Measurements from ENCODE around the gene KCNJ12. TPM values are rescaled to one million over a fixed set of nuclear protein-coding genes. Genes with fewer than 3 reads are reported as not detected.
"Not testable (repeated sequence)": the region's sequence is repeated elsewhere in the genome, so short reads cannot be mapped to it uniquely, and the experiment has no call there.

Gene KCNJ12
- total RNA-seq, 1 donor = 1.7 TPM

DNA sequence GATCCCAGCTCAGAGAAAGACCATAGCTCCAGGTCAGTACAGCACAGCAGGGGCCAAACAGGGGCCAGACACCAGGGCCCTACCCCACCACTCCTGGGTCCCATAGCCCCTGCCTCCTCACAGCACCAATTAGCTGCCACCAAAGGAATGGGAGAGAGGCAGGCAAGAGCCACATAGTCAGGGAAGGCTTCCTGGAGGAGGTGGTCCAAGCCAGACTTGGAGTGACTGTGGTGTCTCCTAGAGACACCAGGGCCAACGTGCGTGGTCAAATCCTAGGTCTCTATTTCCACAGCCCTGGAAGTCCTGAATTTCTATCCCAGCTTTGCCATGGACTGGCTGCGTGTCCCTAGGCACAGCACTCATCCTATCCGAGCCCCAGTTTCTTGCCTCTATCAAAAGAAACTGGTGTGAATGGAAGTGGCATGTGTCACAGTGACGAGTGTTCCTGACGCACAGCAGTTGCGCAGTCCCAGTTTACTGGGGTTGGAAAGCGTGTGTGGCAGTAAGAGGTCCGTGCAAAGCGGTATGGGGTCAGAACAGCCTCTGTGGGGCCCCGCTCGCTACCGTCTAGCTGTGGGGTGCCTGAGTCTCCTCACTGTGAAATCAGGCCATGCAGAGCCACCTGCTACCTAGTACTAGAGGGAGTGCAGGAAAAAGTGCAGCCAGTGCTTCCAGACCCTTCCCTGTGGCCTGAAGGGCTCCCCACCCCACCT, 23.5 kb downstream of the KCNJ12 start:
- DNase-seq (ENCODE audit: low read depth) = no peak
- no peak overlapping the region for H3K4me3 ChIP-seq (ENCODE audit: low read depth, low read length)
- TF ChIP-seq, protein P1, sequence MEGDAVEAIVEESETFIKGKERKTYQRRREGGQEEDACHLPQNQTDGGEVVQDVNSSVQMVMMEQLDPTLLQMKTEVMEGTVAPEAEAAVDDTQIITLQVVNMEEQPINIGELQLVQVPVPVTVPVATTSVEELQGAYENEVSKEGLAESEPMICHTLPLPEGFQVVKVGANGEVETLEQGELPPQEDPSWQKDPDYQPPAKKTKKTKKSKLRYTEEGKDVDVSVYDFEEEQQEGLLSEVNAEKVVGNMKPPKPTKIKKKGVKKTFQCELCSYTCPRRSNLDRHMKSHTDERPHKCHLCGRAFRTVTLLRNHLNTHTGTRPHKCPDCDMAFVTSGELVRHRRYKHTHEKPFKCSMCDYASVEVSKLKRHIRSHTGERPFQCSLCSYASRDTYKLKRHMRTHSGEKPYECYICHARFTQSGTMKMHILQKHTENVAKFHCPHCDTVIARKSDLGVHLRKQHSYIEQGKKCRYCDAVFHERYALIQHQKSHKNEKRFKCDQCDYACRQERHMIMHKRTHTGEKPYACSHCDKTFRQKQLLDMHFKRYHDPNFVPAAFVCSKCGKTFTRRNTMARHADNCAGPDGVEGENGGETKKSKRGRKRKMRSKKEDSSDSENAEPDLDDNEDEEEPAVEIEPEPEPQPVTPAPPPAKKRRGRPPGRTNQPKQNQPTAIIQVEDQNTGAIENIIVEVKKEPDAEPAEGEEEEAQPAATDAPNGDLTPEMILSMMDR (IDR thresholded peaks at IDR 0.05; ENCODE audit: insufficient read depth, low read length) = no peak

DNA sequence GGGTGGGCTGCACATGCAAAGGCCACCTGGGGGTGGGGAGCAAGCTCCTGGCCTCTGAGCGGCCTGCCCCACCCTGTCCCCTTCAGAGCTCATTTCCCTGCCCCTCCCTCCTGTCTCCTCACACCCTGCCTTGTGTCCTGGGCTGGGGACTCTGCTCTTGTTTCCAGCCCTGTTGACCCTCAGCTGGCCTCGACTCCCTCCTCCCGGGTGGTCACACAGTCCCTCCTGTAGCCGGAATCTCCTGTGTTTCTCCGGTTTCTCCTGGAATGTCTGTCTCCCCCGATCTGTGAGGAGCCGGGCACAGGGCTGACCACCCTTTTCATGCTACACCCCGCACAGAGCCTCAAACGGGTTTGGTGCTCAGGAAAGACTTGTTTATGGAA, 24.0 kb downstream of the KCNJ12 start:
- not testable (repeated sequence) for DNase-seq (ENCODE audit: low read depth)

DNA sequence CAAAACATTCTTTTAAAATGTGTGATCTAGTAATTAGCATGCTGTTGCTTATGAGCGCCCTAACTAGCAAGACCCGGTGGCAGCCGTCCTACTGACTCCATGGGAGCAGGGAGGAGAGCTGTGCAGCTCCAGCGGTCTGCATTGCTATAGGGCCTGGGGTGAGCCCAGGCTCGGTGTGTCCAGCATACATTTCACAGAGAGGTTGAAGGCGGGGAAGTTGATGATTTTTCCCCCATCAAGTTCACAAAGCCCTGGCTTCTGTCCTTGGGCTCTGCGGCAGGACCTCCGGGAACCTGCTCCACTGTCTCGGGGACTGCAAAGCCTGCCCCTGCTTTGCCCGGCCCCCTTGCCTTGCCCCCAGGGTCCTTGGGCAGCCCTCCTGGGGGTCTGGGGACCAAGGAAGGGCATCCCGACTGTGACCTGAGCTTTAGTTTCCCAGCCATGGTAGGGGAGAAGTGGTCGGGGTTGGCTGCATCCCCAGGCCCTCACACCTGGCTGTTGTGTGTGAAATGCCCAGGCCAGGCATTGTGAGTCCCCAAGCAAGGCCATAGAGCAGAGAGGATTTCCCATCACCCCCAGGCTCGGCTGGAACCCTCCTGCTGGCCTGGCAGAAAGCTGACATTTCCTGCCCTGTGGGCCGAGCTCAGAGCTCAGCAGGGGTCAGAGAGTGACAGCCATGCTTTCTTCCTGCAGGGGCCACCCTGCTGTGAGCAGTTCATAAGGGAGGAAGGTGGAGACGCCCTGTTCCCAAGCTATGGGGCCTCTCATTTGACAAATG, 24.8 kb downstream of the KCNJ12 start:
- TF ChIP-seq, protein P1 (IDR thresholded peaks at IDR 0.05; ENCODE audit: insufficient read depth, low read length) = no peak
- DNase-seq (ENCODE audit: low read depth) = no peak
- no peak overlapping the region for H3K4me3 ChIP-seq (ENCODE audit: low read depth, low read length)

More for the DNA sequence above, 24.0 kb downstream of the KCNJ12 start:
- not testable (repeated sequence) for H3K4me3 ChIP-seq (ENCODE audit: low read depth, low read length)

DNA sequence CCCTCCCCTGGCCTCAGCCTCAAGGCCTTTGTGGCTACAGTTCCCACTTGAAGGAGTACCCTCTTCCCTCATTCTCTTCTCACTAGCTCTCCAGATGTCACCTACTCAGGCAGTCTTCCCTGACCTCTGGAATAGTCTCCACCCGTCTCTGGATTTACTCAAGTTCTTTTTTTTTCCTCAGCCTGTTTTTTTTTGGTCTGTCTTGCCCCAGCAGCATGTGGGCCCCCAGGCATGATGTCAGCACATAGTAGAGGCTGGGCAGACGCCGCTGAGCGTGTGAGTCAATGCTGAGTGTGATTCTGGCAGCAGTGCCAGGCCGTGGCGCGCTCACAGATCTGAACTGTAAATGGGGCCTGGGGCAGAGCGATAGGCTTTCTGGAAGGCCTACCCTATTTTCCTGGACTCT, 26.0 kb downstream of the KCNJ12 start:
- peak; percentile 96 for DNase-seq (ENCODE audit: low read depth)
- not testable (repeated sequence) for H3K4me3 ChIP-seq (ENCODE audit: low read depth, low read length)

GRCh38 chr17:21402926-21403325, 26.8 kb downstream of the KCNJ12 start:
- DNase-seq (ENCODE audit: low read depth); H3K4me3 ChIP-seq (ENCODE audit: low read depth, low read length): not testable (repeated sequence)

DNA sequence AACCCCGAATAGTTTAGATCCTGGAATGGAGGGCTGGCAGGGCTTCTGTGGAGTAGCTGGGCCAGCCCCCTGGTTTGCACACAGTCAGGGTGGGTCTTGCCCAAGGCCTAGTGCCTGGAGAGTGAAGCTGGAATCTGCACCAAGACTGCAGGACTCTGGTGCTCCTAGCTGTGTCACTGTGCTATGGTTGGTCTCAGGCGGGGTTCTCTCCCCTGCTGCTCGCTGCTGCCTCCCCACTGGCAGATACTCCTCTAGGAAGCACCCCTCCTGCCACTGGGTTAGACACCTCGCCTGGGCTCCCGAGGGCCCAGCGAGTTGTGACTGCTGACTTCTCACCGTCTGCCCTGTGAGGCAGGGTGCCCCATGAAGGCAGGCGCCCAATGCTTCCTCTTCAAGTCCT, 27.9 kb downstream of the KCNJ12 start:
- not testable (repeated sequence) for H3K4me3 ChIP-seq (ENCODE audit: low read depth, low read length); DNase-seq (ENCODE audit: low read depth)

- H3K4me3 ChIP-seq (ENCODE audit: low read depth, low read length); DNase-seq (ENCODE audit: low read depth): not testable (repeated sequence)
Measured at GRCh38 chr17:21404539-21404938, 28.4 kb downstream of the KCNJ12 start.

DNA sequence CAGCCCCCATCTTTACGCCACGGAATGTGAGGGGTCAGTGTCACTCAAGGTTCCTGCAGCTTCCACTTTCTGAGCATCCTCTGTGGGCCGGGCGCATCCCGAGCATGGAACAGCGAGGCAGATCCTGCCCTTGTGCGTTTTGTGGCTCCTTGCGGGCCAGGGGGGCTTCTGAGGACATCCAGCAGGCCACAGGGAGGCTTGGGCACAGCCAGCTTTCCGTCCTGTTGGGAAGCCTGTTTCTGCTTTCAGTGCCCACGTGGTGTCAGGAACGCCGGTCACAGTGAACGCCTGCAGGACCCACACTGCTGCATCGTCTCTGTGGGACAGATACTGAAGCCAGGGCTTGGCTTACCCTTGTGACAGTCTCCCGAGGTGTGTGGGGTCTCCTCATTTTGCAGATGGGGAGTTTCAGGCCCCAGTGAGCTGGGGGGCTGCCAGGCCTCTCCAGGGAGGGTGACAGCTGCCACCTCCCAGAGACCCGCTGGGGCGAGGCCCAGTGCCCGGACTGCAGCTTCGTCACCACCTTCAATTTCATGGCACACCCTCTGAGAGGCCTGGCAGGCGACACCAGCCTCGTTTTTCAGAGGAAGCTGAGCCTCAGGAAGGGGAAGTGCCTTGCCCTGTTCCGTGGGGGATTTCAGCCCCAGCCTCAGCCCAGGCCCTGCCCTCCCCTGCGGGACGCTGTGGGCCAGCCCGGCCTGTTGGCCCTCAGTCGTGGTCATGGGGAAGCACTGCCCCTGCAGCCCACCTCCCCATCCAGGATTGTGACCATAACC, 29.0 kb downstream of the KCNJ12 start:
- not testable (repeated sequence) for H3K4me3 ChIP-seq (ENCODE audit: low read depth, low read length); DNase-seq (ENCODE audit: low read depth)

DNA sequence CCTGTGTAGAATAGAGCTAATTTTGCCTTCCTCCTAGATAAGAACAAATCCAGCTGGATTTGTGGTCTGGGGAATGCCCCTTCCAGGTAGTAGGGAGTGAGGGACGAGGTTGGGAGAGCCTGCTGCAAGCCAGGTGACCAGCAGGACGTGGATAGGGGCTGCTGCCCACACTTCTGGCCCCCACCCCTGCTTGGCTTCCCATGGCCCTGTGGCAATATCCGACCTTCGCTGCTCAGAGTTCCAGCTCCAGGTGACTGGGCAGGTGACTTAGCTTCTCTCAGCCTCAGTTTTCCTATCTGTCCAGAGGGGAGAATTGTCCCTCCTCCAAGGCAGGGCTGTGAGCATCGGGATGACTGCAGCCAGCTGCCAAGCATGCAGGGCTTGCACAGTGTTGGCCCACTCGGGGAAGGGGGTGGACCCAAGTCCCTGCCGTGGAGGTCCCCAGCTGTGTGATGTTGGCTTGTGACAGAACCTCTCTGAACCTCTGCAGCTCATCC, 29.8 kb downstream of the KCNJ12 start:
- not testable (repeated sequence) for H3K4me3 ChIP-seq (ENCODE audit: low read depth, low read length); DNase-seq (ENCODE audit: low read depth)

- not testable (repeated sequence) for H3K4me3 ChIP-seq (ENCODE audit: low read depth, low read length); DNase-seq (ENCODE audit: low read depth)
Measured at GRCh38 chr17:21406616-21407404, 30.7 kb downstream of the KCNJ12 start.

DNA sequence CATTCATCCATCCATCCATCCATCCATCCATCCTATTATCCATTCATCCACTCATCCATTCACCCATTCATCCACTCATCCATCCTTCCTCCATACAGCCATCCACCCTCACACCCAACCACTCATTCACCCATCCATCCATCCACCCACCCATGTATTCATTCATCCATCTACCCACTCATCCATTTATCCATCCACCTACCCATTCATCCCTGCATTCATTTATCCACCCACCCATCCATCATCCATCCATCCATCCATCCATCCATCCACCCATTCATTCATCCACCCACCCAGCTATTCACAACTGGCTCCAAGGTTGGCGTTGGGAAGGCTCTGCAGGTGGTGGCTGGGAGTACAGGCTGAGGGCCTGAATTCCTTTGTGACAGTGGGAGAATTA, 31.6 kb downstream of the KCNJ12 start:
- not testable (repeated sequence) for H3K4me3 ChIP-seq (ENCODE audit: low read depth, low read length); DNase-seq (ENCODE audit: low read depth)

DNA sequence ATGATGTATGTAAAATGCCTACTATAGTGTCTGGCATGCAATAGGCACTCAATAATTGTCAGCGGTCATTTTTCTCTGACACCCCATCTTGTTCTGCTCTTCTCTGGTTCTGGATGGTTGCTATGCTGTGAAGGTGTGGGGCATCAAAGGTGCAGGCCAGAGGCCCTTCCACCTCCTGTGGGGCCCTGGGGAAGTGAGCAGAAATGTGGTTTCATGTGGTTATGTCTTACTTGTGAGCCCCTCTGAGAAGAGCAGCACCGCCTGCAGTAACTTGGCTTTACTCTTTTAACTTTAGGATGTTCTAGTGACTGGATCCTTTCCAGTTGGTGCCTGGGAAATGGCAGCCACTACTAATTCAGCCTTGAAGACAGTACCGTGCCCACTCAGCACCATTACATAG, 32.1 kb downstream of the KCNJ12 start:
- DNase-seq (ENCODE audit: low read depth); H3K4me3 ChIP-seq (ENCODE audit: low read depth, low read length): not testable (repeated sequence)

DNA sequence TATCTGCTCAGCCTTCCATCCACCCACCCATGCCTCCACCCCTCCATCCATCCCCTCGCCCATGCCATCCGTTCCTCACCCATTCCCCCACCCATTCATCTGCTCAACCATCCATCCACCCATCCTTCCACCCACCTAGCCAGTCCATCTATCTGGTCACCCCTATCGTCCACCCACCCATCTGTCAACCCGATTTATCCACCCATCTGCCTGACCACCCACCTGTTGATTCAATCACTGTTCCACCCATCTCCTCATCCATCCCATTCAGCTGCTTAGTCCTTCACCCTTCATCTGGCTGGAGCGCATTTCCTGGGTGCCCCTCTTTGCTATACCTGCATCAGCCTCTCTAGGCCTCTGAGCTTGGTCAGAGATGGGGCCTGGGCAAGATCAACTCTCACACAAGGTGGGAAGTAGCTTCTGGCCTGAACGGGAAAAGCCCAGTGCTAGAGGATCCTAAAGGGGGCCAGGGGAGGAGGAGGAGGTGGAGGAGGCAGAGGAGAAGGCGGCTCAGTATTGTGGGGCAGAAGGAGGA, 32.7 kb downstream of the KCNJ12 start:
- not testable (repeated sequence) for DNase-seq (ENCODE audit: low read depth)

GRCh38 chr17:21409388-21409787, 33.2 kb downstream of the KCNJ12 start:
- DNase-seq (ENCODE audit: low read depth) = not testable (repeated sequence)

More for the DNA sequence above, 32.7 kb downstream of the KCNJ12 start:
- not testable (repeated sequence) for H3K4me3 ChIP-seq (ENCODE audit: low read depth, low read length)

GRCh38 chr17:21409971-21410370, 33.8 kb downstream of the KCNJ12 start:
- not testable (repeated sequence) for DNase-seq (ENCODE audit: low read depth); H3K4me3 ChIP-seq (ENCODE audit: low read depth, low read length)

More at GRCh38 chr17:21409388-21409787, 33.2 kb downstream of the KCNJ12 start:
- not testable (repeated sequence) for H3K4me3 ChIP-seq (ENCODE audit: low read depth, low read length)

Data from fibroblast of the aortic adventitia (primary cell).